ENCODE data around the gene SPP1.

DNA sequence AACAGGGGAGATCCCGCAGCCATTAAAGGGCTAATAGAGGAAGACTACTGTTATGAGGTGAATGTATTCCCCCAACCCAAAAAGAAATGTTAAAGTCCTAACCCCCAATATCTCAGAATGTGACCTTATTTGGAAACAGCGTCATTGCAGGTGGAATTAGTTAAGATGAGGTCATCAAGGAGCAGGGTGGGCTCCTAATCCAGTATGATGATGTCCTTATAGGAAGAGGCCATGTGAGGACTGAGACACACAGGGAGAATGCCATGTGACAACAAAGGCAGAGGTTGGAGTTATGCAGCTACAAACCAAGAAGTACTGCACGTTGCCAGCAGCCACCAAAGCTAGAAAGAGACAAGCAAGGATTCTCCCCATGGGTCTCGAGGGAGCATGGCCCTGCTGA is 14.3 kb downstream of the SPP1 start:
- TF ChIP-seq, protein P1, sequence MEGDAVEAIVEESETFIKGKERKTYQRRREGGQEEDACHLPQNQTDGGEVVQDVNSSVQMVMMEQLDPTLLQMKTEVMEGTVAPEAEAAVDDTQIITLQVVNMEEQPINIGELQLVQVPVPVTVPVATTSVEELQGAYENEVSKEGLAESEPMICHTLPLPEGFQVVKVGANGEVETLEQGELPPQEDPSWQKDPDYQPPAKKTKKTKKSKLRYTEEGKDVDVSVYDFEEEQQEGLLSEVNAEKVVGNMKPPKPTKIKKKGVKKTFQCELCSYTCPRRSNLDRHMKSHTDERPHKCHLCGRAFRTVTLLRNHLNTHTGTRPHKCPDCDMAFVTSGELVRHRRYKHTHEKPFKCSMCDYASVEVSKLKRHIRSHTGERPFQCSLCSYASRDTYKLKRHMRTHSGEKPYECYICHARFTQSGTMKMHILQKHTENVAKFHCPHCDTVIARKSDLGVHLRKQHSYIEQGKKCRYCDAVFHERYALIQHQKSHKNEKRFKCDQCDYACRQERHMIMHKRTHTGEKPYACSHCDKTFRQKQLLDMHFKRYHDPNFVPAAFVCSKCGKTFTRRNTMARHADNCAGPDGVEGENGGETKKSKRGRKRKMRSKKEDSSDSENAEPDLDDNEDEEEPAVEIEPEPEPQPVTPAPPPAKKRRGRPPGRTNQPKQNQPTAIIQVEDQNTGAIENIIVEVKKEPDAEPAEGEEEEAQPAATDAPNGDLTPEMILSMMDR (conservative IDR thresholded peaks at IDR 0.05; ENCODE audit: low read depth, low read length) = no peak
- TF ChIP-seq EZH2 (IDR thresholded peaks at IDR 0.05; ENCODE audit: low read length, unreplicated experiment) = no peak
